Midbrain (tissue), 1 donor: Measurements from ENCODE around the gene ASCC1.

ENCODE experiments used
- DNase-seq: peaks from one replicate; lab custom pipeline; 2025; lab: John Stamatoyannopoulos, UW

The ASCC1 gene

GRCh38 chr10:72065439-72066025, 150.5 kb downstream of the ASCC1 start:
- no peak for DNase-seq

GRCh38 chr10:72063703-72064391, 152.2 kb downstream of the ASCC1 start:
- no peak for DNase-seq

- no peak for DNase-seq
Measured at GRCh38 chr10:72062832-72063702, 153.0 kb downstream of the ASCC1 start.

GRCh38 chr10:72062382-72062781, 153.7 kb downstream of the ASCC1 start:
- DNase-seq: no peak

- DNase-seq: no peak
Measured at GRCh38 chr10:72061930-72062329, 154.1 kb downstream of the ASCC1 start.

GRCh38 chr10:72061491-72061890, 154.6 kb downstream of the ASCC1 start:
- DNase-seq: no peak

- DNase-seq: no peak
Measured at GRCh38 chr10:72059843-72060822, 155.9 kb downstream of the ASCC1 start.

- no peak for DNase-seq
Measured at GRCh38 chr10:72058989-72059842, 156.9 kb downstream of the ASCC1 start.

- DNase-seq: no peak
Measured at GRCh38 chr10:72058347-72058898, 157.7 kb downstream of the ASCC1 start.

GRCh38 chr10:72056932-72057751, 158.9 kb downstream of the ASCC1 start:
- no peak for DNase-seq

GRCh38 chr10:72056113-72056512, 160.0 kb downstream of the ASCC1 start:
- DNase-seq: no peak

- DNase-seq: no peak
Measured at GRCh38 chr10:72053690-72054089, 162.4 kb downstream of the ASCC1 start.

- DNase-seq: no peak
Measured at GRCh38 chr10:72050873-72051272, 165.2 kb downstream of the ASCC1 start.

- DNase-seq: no peak
Measured at GRCh38 chr10:72049969-72050781, 165.9 kb downstream of the ASCC1 start.

- no peak for DNase-seq
Measured at GRCh38 chr10:72049472-72049871, 166.6 kb downstream of the ASCC1 start.

GRCh38 chr10:72048450-72049124, 167.5 kb downstream of the ASCC1 start:
- DNase-seq: peak; percentile 98
